GM12801 (cell line): ENCODE data around the gene ACBD3.

Experiments used
- TF ChIP-seq, protein P1 (sequence below): IDR thresholded peaks from one replicate; pipeline ENCODE4 v1.5.1; 2011; ENCODE audit warnings: control low read depth; ENCODE audit not compliant: insufficient read length; ENCODE audit errors: extremely low read depth

ACBD3 gene

DNA sequence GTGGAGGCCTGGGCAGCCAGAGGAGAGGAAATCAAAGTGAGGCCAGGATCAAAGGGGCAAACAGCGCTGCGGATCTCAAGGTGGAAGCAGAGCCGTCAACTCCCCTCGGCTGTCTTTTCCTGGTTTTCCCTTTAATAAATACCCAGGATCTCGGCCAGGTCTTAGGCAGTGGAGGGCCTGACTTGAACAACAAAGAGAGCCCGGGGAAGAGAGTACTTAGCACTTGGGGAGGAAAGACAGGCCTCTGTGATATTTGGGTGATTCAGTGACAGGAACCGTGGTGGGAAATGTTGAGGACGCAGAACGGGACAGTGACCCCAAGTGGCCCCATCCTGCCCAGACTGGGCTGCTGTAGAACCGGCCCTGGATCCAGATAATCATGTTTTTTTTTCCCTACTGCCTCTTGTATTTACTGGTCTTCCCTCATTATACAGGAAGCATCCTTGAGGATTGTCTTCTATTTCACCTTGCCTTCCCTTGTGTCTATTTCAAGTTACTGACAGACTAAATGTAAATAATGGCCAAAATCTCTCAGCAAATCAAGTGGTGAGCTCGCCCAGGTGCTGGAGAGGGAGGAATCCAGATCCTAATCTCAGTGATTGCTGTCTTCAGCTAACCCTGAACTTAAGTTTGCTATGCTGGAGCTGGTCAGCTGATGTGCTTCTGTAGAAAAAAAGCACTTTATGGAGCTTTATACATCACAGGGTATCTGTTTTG lies 34.1 kb upstream of the ACBD3 start:
- TF ChIP-seq, protein P1, sequence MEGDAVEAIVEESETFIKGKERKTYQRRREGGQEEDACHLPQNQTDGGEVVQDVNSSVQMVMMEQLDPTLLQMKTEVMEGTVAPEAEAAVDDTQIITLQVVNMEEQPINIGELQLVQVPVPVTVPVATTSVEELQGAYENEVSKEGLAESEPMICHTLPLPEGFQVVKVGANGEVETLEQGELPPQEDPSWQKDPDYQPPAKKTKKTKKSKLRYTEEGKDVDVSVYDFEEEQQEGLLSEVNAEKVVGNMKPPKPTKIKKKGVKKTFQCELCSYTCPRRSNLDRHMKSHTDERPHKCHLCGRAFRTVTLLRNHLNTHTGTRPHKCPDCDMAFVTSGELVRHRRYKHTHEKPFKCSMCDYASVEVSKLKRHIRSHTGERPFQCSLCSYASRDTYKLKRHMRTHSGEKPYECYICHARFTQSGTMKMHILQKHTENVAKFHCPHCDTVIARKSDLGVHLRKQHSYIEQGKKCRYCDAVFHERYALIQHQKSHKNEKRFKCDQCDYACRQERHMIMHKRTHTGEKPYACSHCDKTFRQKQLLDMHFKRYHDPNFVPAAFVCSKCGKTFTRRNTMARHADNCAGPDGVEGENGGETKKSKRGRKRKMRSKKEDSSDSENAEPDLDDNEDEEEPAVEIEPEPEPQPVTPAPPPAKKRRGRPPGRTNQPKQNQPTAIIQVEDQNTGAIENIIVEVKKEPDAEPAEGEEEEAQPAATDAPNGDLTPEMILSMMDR = no peak

DNA sequence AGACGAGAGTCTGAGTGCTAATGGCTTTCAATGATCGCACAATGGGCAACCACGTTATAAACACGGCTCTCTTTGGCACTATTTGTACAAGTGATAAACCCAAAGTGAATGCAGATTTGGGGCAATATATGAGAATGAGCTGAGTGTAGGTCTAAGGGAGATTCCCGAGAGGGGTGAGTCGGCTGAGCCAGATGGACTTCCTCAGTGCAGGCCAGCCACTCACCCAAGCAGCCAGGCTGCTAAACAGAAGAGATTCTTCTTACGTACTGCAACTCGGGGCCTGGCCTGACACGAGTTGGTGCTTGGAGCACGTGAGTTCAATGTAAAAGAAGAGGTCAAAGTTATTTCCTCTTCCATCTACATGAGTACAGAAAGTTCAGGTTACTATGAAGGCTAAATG lies 30.7 kb upstream of the ACBD3 start:
- TF ChIP-seq, protein P1 = no peak

- TF ChIP-seq, protein P1 = no peak
Measured at GRCh38 chr1:226216056-226216455, 29.5 kb upstream of the ACBD3 start.

DNA sequence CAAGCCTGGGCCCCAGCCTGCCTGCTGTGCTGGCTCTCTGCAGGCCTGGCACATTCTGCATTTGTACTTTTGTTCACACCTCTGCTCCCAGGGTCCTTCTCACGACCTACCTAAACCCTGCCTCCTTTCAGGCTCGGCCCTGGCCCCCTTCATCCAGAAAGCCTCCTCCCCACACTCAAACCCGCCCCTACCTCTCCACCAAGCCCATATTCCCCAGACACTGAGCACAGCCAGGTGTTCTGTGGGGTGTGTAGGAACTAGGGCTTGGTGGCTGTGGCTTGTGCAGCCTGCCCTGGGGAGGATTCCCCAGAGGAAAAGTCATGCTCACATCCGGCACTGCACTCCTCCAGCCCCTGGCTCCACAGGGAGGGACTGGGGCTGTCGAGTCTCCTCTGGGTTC lies 28.7 kb upstream of the ACBD3 start:
- TF ChIP-seq, protein P1 = no peak

GRCh38 chr1:226212545-226212944 lies 26.0 kb upstream of the ACBD3 start:
- TF ChIP-seq, protein P1 = no peak

DNA sequence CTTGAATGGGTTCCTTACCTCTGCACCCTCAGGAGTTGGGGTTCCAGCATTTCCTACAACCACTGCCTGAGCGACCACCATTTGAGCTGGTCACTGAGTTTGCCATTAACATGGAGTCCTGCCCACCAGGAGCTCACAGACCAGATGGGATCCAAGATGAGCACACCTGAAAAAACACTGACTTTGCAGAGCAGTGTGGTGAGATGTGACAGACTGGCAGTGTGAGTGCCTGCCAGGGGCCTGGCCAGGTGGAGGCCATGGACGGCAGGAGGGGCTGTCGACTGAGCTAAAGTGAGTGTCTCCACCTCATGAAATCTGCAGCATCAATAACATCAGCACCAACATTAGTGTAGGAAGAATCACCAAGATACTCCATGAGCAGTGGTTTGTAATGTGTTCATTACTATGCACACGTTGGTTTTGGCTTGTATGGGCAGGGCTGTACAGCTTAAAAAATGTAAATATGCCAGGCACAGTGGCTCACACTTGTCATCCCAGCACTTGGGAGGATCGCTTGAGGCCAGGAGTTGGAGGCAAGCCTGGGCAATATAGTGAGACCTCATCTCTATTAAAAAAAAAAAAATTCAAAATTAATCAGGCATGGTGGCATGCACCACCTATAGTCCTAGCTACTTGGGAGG lies 24.8 kb upstream of the ACBD3 start:
- TF ChIP-seq, protein P1 = no peak

DNA sequence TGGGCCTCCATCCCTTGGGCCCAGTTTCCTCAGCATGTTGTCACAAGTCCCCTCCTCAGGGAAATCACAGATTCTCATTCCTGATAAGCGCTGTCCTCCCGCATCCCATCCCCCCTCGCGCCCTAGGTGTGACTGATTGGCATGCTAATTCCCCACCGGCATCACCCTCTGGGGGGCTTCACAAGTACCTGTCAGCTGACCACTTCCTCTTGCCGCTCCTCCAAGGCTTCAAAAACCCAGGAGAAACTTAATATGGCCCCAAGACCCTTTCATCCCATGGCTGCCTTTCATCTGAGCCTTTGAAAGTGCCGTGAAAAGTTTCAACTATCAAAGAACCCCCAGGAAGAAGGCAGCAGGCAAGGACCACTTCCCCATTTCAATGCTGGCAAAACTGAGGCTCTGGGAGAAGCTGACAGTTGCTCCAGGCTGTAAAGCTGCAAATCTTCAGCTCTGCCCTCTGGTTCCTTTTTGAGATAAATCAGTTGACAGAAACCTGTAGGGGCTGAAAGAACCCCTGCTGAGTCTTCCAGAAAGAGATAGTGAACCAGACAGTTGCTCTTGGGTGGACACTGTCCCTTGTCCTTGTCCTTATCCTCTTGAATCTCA lies 24.1 kb upstream of the ACBD3 start:
- TF ChIP-seq, protein P1 = no peak
